ENCODE results near the gene PRRX2.

PRRX2 gene

GRCh38 chr9:129637673-129638439 is 27.6 kb upstream of the PRRX2 start:
- H3K36me3 ChIP-seq (replicated peaks), result peaks cover 57% of the 10 kb centered on the region

GRCh38 chr9:129639034-129639630 is 26.3 kb upstream of the PRRX2 start:
- no peak overlapping the region for H3K4me3 ChIP-seq (ENCODE audit: low read depth, low read length)
- no peak overlapping the region for H3K27ac ChIP-seq
- no peaks in the 10 kb centered on the region for H3K27me3 ChIP-seq (replicated peaks)
- no peak for TF ChIP-seq CTCF (IDR thresholded peaks at IDR 0.05; ENCODE audit: low read depth, low read length, missing control alignments)
- no peak for DNase-seq
- peaks cover 45% of the 10 kb centered on the region for H3K36me3 ChIP-seq (replicated peaks)
- in situ Hi-C loops (cut with HindIII; ENCODE audit: low pct_ligation_motif_present, low sequenced_read_pairs), result no loop called here

More at GRCh38 chr9:129637673-129638439, 27.6 kb upstream of the PRRX2 start:
- TF ChIP-seq CTCF (IDR thresholded peaks at IDR 0.05; ENCODE audit: low read depth, low read length, missing control alignments), result no peak
- no peak overlapping the region for H3K4me3 ChIP-seq (ENCODE audit: low read depth, low read length)
- DNase-seq, result no peak
- in situ Hi-C loops (cut with HindIII; ENCODE audit: low pct_ligation_motif_present, low sequenced_read_pairs), result no loop called here
- no peak overlapping the region for H3K27ac ChIP-seq
- H3K27me3 ChIP-seq (replicated peaks), result no peaks in the 10 kb centered on the region

- Histone ChIP-seq H3K4me3 (ENCODE audit: low read depth, low read length) (no peak overlapping the region), H3K27me3 (replicated peaks) (no peaks in the 10 kb centered on the region), H3K36me3 (replicated peaks) (peaks cover 41% of the 10 kb centered on the region), H3K27ac (no peak overlapping the region)
- DNase-seq, result no peak
- in situ Hi-C loops (cut with HindIII; ENCODE audit: low pct_ligation_motif_present, low sequenced_read_pairs), result no loop called here
- TF ChIP-seq CTCF (IDR thresholded peaks at IDR 0.05; ENCODE audit: low read depth, low read length, missing control alignments), result no peak
Observed at GRCh38 chr9:129639756-129640085, 25.7 kb upstream of the PRRX2 start.

GRCh38 chr9:129640086-129640870 is 25.2 kb upstream of the PRRX2 start:
- TF ChIP-seq CTCF (IDR thresholded peaks at IDR 0.05; ENCODE audit: low read depth, low read length, missing control alignments), result no peak
- in situ Hi-C loops (cut with HindIII; ENCODE audit: low pct_ligation_motif_present, low sequenced_read_pairs), result no loop called here
- Histone ChIP-seq H3K4me3 (ENCODE audit: low read depth, low read length) (peak overlapping the region; percentile 88), H3K27ac (no peak overlapping the region), H3K27me3 (replicated peaks) (no peaks in the 10 kb centered on the region), H3K36me3 (replicated peaks) (peaks cover 35% of the 10 kb centered on the region)
- DNase-seq, result no peak

GRCh38 chr9:129640871-129641749 is 24.3 kb upstream of the PRRX2 start:
- no peak for DNase-seq
- in situ Hi-C loops (cut with HindIII; ENCODE audit: low pct_ligation_motif_present, low sequenced_read_pairs), result no loop called here
- peaks cover 29% of the 10 kb centered on the region for H3K36me3 ChIP-seq (replicated peaks)

More at GRCh38 chr9:129640871-129641749, 24.3 kb upstream of the PRRX2 start:
- Histone ChIP-seq H3K27me3 (replicated peaks) (no peaks in the 10 kb centered on the region), H3K27ac (peak overlapping the region; percentile 12), H3K4me3 (ENCODE audit: low read depth, low read length) (peak overlapping the region; percentile 88)
- no peak for TF ChIP-seq CTCF (IDR thresholded peaks at IDR 0.05; ENCODE audit: low read depth, low read length, missing control alignments)

All from brain microvascular endothelial cell (primary cell).